Smooth muscle cell (in vitro differentiated cells): ENCODE data around the gene UBR7. TPM values are rescaled to one million over a fixed set of nuclear protein-coding genes. Genes with fewer than 3 reads are reported as not detected.

Source experiments
- DNase-seq: peaks from one replicate; lab custom pipeline; 2025; ENCODE audit not compliant: unreplicated experiment; lab: John Stamatoyannopoulos, UW
- H2AFZ ChIP-seq: fragments of 200-600 bp; sonication (generic); 2 replicates; pipeline ENCODE4 v1.6.0; 2016; ENCODE audit warnings: antibody characterized with exemption, low read depth, mild to moderate bottlenecking
- H3F3A ChIP-seq: fragments of 200-600 bp; sonication (generic); 2 replicates; pipeline ENCODE4 v1.6.0; 2017; ENCODE audit warnings: antibody characterized with exemption, low read depth
- H3K27ac ChIP-seq: fragments of 200-600 bp; sonication (generic); 2 replicates; pipeline ENCODE4 v1.5.1; 2016; ENCODE audit warnings: low read depth, mild to moderate bottlenecking
- H3K27me3 ChIP-seq: fragments of 200-600 bp; sonication (generic); 2 replicates; pipeline ENCODE4 v1.6.1; 2016; ENCODE audit warnings: low read depth, mild to moderate bottlenecking
- H3K36me3 ChIP-seq: fragments of 200-600 bp; sonication (generic); 2 replicates; pipeline ENCODE4 v1.5.1; 2016; ENCODE audit warnings: low read depth
- H3K4me1 ChIP-seq: fragments of 200-600 bp; sonication (generic); 2 replicates; pipeline ENCODE4 v1.5.1; 2016; ENCODE audit warnings: low read depth
- H3K4me2 ChIP-seq: fragments of 200-600 bp; sonication (generic); 2 replicates; pipeline ENCODE4 v1.6.0; 2016; ENCODE audit warnings: mild to moderate bottlenecking
- H3K4me3 ChIP-seq: fragments of 200-600 bp; sonication (generic); 2 replicates; pipeline ENCODE4 v1.5.1; 2016; ENCODE audit warnings: mild to moderate bottlenecking
- H3K79me2 ChIP-seq: fragments of 200-600 bp; sonication (generic); 2 replicates; pipeline ENCODE4 v1.6.0; 2016; ENCODE audit warnings: low read depth, mild to moderate bottlenecking
- H3K9ac ChIP-seq: fragments of 200-600 bp; sonication (generic); 2 replicates; pipeline ENCODE4 v1.6.0; 2016; ENCODE audit warnings: low read depth
- H3K9me3 ChIP-seq: fragments of 200-600 bp; sonication (generic); replicated peaks from 2 replicates; pipeline ENCODE4 v1.5.1; 2016; ENCODE audit warnings: low read depth
- H4K20me1 ChIP-seq: fragments of 200-600 bp; sonication (generic); 2 replicates; pipeline ENCODE4 v1.6.0; 2016; ENCODE audit warnings: low read depth
- CTCF ChIP-seq: fragments of 200-600 bp; sonication (generic); IDR thresholded peaks from 2 replicates; pipeline ENCODE4 v1.5.1; 2017; ENCODE audit warnings: borderline replicate concordance, mild to moderate bottlenecking, antibody characterized with exemption; ENCODE audit not compliant: insufficient read depth, poor library complexity, severe bottlenecking
- whole genome bisulfite sequencing: methylation state at CpG from one replicate; pipeline ENCODE4 v1.1.7; 2016; ENCODE audit warnings: low lambda C conversion rate; 5-methylcytosine and 5-hydroxymethylcytosine counted together
- polyA plus RNA-seq: library from polyadenylated mRNA; unstranded; fragments of >200 nt; fragmentation: Nextera tagmentation; extraction: Ambion mirVana; gene quantifications from 2 replicates; pipeline ENCODE4 v1.2.1, GENCODE V29; 2016
- total RNA-seq: library from RNA; depleted of rRNA; stranded (reverse); fragments of >200 nt; gene quantifications from 2 replicates; pipeline ENCODE4 v1.2.3, GENCODE V29; 2014

Gene UBR7
- total and polyA plus RNA-seq, 2 experiments from 2014 or later, result 8.0 to 12.8 TPM

DNA sequence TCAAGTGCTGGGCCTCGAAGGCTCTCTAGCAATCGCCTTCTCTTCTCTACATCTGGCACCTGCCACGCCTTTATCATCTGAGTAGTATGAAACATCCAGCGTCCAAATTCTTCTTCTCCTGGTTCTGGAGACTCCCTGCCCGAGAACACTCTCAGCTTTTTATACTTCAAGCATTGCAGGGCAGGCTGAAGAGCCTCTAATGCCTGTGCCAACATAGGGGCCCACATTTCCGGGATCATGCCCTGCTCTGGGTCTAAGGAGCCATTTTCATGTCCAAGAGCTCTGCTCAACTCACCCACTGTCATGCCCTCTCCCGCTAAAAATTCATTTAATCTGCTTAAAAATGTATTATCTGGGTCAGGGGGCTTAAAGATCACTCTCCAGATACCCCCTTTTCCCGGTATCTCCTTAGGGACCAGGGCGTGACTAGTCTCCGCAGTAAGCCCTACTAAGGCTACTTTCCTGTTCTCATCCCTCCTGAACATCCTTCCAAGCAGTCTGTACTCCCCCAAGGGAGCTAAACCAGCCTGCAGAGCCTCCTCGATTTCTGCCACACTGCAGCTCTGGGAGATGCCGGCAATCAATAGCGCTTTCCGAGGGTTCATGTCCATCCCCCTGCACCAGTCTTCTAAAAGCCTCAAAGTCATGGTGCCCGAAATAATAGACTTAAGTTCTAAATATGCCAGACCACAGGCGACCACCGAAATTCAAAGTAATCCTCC, 23.3 kb upstream of the UBR7 start:
- DNase-seq, result no peak
- H4K20me1 ChIP-seq, result no peaks in the 10 kb centered on the region
- no peak overlapping the region for H3K27ac ChIP-seq
- peaks cover 3% of the 10 kb centered on the region for H3F3A ChIP-seq
- 52% methylated on average over 17 of the region's 17 CpGs for WGBS
- peaks cover 27% of the 10 kb centered on the region for H3K79me2 ChIP-seq
- TF ChIP-seq CTCF, result no peak
- peak overlapping the region; percentile 100 for H3K4me2 ChIP-seq
- peak overlapping the region; percentile 77 for H3K9ac ChIP-seq
- H3K9me3 ChIP-seq, result no peaks in the 10 kb centered on the region
- H3K36me3 ChIP-seq, result no peaks in the 10 kb centered on the region
- H3K4me3 ChIP-seq, result peak overlapping the region; percentile 87
- H2AFZ ChIP-seq, result peak overlapping the region; percentile 96
- H3K27me3 ChIP-seq, result no peaks in the 10 kb centered on the region
- H3K4me1 ChIP-seq, result peaks cover 3% of the 10 kb centered on the region

GRCh38 chr14:93184391-93185348, 22.4 kb upstream of the UBR7 start, which contains the start of the genes LYSET and MOAP1:
Gene LYSET, plus strand, starts transcription at chr14:93185317. Its CDS starts 89 bp downstream, at chr14:93185406.
Gene MOAP1, minus strand, starts transcription at chr14:93184897. Its CDS starts 655 bp downstream, at chr14:93184242.
- peak; percentile 73 for DNase-seq
- Histone ChIP-seq H4K20me1 (no peaks in the 10 kb centered on the region), H3K79me2 (peaks cover 27% of the 10 kb centered on the region), H3K9me3 (no peaks in the 10 kb centered on the region), H3K27me3 (no peaks in the 10 kb centered on the region), H3K4me1 (peaks cover 3% of the 10 kb centered on the region), H3F3A (peaks cover 3% of the 10 kb centered on the region), H3K27ac (peak within 1 kb of the TSS; percentile 96), H2AFZ (peak within 1 kb of the TSS; percentile 100), H3K4me3 (peak within 1 kb of the TSS; percentile 87), H3K9ac (peak within 1 kb of the TSS; percentile 90), H3K4me2 (peak within 1 kb of the TSS; percentile 100), H3K36me3 (no peaks in the 10 kb centered on the region)
- under 1% methylated on average over 98 of the region's 124 CpGs for WGBS
- TF ChIP-seq CTCF, result no peak

DNA sequence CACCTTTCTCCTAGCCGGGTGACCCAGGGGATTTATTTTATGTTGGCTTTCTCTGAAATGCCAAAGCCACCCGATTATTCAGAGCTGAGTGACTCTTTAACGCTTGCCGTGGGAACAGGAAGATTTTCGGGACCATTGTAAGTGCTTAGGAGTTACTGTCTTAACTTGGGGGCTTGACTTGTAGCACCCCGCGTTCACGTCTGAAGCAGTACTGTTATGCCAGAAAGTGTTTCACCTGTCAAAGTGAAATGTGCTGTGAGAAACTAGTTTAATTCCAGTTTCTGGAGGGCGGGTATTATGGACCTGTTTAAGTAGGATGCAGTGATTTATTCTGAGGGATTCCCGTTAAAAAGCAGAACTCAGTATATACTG, 21.7 kb upstream of the UBR7 start:
- 2% methylated on average over 10 of the region's 10 CpGs for WGBS
- H3K79me2 ChIP-seq, result peaks cover 27% of the 10 kb centered on the region
- no peaks in the 10 kb centered on the region for H3K27me3 ChIP-seq

More for the DNA sequence above, 21.7 kb upstream of the UBR7 start:
- Histone ChIP-seq H2AFZ (peak overlapping the region; percentile 100), H3F3A (peaks cover 3% of the 10 kb centered on the region), H3K9ac (peak overlapping the region; percentile 90), H3K9me3 (no peaks in the 10 kb centered on the region), H4K20me1 (no peaks in the 10 kb centered on the region), H3K36me3 (no peaks in the 10 kb centered on the region), H3K27ac (peak overlapping the region; percentile 96), H3K4me2 (peak overlapping the region; percentile 100), H3K4me1 (peaks cover 3% of the 10 kb centered on the region), H3K4me3 (peak overlapping the region; percentile 87)
- DNase-seq, result no peak
- no peak for TF ChIP-seq CTCF
